Stimulated activated CD4-positive, alpha-beta T cell treated with anti-CD3 and anti-CD28 coated beads, Interleukin-15, amount 100 ng/mL, for 48 hours (primary cell): ENCODE results near the gene DYNC2I2.
"Not testable (repeated sequence)": the region's sequence is repeated elsewhere in the genome, so short reads cannot be mapped to it uniquely, and the experiment has no call there.

Experiments used
- DNase-seq, 2 donors: peaks; one replicate each; pipeline ENCODE4 v3.0.0-alpha.2; 2020; ENCODE audit warnings: low read depth in 2 of 2

DYNC2I2 gene

DNA sequence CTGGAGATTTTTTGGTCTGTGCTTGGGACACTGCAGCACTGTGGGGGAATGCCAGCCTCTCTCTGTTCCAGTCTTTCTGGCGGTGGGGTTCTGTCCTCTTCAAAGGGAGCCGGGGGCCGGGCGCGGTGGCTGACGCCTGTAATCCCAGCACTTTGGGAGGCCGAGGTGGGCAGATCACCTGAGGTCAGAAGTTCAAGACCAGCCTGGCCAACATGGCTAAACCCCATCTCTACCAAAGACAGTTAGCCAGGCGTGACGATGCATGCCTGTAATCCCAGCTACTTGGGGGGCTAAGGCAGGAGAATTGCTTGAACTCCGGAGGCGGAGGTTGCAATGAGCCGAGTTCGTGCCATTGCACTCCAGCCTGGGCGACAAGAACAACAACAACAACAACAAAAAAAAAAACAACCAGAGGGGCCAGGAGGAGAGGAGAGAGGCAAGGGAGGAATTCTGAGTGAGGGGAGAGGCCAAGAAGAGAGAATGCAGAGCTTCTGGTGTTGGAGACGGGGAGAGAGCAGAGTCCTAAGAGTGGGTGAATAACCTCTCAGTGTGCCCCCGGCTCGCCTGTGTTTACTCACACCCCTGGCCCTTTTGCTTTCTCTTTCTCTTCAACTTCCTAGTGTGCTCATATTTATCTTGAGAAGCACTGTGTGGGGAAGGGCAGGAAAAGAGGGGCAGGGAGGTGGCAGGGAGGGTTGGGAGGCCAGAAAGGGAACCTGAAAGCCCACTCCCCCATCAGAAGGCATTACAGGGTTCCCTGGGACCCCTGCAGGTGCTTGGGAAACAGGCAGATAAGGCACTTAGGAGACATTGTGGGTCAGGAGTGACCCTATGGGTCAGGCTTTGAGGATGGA, 29.2 kb upstream of the DYNC2I2 start:
- no peak for DNase-seq

DNA sequence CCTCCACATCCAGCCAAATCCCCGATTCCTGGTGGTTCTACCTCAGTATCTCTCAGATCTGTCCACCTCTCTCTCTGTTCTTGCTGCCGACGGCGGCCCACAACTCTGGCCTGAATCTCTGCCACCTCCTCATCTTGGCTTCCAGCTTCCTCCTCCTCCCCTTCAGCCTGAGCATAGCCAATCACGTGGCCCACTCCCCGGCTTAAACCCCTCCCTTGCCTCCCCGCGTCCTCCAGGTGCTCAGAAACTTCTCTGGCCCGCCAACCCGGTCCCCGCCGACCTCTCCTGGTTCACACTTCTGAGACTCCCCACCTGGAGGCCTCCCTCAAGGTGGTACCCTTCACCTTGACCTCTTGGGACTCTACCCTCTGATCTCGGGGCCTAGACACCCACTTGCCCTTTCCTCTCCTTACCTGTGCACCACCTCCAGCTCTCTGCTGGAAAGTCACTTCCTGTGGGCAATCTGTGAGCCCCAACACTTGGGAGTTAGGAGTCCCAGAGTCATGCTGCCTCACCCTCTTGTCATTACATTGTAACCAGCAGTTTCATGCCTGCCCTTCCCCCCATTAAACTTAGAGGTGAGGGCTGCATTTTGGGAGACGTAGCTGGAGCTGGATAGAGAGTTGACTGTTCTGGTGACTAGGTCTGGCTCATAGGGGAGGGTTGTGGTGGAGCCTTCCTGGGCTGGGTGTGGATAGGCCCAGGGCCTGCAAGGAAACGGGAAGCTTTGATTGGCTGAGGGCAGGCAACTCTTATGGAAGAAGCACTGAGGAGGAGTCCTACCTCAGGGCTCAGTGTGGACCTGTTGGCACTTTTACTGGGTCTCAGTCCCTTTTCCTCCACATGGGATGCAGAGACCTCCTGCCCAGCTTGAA, 27.9 kb upstream of the DYNC2I2 start:
- peak; percentile 70 to 78 for DNase-seq

- no peak for DNase-seq
Observed at GRCh38 chr9:128684065-128684324, 27.3 kb upstream of the DYNC2I2 start.

GRCh38 chr9:128683340-128684064, 26.9 kb upstream of the DYNC2I2 start:
- DNase-seq = no peak

GRCh38 chr9:128677794-128678193, 21.1 kb upstream of the DYNC2I2 start:
- no peak for DNase-seq

- no peak for DNase-seq
Observed at GRCh38 chr9:128675382-128675781, 18.7 kb upstream of the DYNC2I2 start.

DNA sequence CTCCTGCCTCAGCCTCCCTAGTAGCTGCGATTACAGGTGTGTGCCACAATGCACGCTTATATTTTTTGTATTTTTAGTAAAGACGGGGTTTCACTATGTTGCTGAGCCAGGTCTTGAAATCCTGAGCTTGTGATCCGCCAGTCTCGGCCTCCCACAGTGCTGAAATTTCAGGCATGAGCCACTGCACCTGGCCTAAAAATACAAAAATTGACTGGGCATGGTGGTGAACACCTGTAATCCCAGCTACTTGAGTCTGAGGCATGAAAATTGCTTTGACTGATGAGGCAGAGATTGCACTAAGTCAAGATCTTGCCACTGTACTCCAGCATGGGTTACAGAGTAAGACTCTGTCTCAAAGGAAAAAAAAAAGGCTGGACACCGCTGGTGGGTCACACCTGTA, 13.1 kb upstream of the DYNC2I2 start:
- DNase-seq = no peak

- DNase-seq = not testable (repeated sequence)
Observed at GRCh38 chr9:128666481-128666941, 9.9 kb upstream of the DYNC2I2 start.

GRCh38 chr9:128657796-128658195, 1.1 kb upstream of the DYNC2I2 start:
- no peak for DNase-seq

- no peak for DNase-seq
Observed at GRCh38 chr9:128657344-128657704, 677 bp upstream of the DYNC2I2 start.

DNA sequence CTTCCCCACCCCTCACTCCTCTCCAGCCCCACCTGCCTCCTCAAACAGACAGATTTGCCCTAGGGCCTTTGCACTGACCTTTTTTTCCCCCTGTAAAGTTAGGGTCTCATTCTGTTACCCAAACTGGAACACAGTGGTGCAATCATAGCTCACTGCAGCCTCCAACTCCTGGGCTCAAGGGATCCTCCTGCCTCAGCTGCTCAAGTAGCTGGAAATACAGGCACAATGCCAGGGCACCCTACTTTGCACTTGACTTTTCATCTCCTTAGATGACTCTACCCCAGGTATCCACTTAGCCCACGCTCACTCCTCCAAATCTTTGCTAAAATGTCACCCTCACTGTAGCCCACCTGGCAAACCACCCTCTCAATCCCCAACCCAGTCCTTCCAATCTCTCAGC, 2.2 kb downstream of the DYNC2I2 start:
- no peak for DNase-seq

- DNase-seq = no peak
Observed at GRCh38 chr9:128653908-128654307, 2.7 kb downstream of the DYNC2I2 start.

DNA sequence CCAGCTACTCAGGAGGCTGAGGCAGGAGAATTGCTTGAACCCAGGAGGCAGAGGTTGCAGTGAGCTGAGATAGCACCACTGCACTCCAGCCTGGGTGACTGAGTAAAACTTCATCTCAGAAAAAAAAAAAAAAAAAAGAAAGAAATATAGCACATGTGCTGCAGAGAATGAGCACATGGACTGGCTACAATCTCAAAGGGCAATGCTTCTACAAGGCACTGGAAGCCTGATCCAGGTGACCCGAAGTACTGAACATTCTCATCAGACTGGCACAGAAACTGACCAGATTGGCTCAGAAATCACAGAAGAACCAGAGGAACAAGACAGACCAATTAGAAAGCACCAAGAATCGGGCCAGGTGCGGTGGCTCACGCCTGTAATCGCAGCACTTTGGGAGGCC, 4.8 kb downstream of the DYNC2I2 start:
- no peak for DNase-seq

DNA sequence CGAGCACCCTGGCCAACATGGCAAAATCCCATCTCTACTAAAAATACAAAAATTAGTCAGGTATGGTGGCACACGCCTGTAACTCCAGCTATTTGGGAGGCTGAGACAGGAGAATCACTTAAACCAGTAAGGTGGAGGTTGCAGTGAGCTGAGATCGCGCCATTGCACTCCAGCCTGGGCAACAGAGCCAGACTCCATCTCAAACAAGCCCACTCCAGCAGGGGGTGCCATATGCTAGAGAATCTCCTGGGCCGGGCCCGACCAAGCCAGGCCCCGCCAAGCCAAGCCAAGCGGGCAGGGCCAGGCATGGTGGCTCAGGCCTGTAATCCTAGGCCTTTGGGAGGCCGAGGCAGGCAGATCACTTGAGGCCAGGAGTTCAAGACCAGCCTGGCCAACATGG, 8.4 kb downstream of the DYNC2I2 start:
- DNase-seq = peak; percentile 52 to 63

DNA sequence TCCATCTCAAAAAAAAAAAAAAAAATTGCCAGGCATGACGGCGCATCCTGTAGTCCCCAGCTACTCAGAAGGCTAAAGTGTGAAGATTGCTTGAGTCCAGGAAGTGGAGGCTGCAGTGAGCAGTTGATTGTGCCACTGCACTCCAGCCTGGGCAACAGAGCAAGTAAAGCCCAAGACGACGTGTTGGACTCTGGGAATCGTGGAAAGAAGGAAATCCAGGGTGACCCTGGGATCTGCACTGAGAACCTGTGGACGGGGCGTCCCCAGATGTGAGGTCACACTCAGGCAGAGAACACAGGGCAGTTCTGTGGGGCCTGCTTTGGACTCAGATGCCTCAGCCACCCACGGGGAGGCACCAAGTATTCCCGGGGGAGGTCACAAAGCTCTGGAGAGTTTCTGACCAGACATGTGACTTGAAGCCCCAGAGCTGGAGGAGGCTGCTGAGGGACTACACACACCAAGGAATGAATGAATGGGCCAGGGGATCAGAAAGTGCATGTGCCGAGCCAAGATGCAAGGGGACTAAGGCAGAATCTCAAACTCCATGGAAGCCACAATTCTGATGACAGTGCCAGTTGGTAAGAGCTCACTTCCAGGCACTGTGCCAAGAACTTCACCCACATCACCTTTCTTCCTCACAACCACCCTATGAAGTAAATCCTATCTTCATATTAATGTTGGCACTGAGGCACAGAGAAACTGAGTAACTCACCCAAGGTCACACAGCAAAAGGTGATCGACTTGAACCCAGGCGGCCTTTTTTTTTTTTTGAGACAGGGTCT, 12.9 kb downstream of the DYNC2I2 start:
- DNase-seq = no peak

- no peak for DNase-seq
Observed at GRCh38 chr9:128642675-128643245, 13.9 kb downstream of the DYNC2I2 start.

GRCh38 chr9:128640603-128641002, 16.0 kb downstream of the DYNC2I2 start:
- DNase-seq = no peak

DNA sequence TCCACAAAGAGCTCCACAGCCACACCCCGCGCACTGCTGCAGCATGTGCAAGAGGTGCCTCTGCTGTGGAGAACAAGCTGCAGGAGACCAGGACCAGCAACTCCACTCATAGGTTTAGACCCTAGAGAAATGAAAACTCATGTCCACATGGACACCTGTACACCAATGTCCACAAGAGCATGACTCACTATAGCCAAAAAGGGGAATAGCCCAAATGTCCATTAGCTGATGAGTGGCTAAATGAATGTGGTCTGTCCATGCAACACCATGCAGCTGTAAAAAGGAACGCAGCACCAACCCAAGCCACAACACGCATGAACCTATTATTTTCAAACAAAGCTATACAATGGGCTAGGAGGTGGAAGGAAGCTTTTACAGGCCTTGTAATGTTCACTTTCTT, 18.1 kb downstream of the DYNC2I2 start:
- no peak for DNase-seq

DNA sequence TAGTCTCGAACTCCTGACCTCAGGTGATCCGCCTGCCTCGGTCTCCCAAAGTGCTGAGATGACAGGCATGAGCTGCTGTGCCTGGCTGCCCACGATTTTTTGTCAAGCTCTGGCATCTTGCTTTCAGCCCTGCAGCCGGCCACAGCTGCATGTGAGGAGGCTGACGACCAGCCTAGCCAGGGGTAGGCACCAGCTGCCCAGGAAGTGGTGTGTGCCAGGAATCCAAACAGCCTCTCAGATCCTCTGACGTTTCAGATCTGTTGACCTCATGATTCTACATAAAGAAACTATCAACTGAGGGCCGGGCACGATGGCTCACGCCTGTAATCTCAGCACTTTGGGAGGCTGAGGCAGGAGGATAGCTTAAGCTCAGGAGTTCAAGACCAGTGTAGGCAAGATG, 19.0 kb downstream of the DYNC2I2 start:
- DNase-seq = no peak

DNA sequence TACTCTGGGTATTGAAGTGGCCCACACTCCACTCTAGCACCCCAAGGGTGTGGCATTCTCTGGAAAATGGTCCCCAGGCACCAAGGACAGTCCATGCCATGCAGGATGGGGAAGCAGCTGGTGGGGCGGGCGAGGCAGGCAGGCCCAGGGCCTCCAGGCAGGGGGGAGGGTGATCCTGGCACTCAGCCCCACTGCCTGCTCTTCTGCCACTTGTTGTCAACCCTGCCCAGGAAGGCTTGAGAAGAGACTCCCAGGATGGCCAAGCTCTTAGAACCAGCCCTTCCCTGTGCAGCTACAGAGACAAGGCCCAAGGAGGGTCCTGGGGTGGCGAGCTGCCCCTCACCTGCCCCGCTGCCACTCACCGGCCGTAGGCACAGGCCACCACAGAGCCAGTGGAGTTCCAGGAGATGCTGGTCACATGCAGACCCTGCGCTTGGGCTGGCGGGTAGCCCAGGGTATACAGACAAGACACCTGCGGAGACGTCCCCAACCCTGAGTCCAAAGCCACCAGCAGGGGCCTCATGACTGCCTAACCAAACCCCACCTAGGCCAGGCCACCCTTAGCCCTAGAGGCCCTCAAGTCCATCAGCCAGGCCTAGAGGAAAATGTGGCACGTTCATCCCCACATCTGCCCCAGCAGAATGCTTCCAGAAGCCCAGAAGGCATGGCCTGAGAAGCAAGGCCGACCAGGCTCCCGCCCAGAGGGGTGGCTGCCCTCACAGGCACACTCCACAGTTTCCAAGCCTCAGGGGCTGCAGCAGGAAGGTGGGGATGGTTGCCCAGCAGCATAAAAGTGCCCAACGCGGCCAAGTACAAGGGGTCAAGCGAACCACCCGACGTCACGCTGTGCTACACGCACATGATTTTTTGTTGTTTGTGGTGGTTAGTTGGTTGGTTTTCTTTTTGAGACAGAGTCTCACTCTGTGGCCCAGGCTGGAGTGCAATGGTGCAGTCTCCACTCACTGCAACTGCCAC, 19.8 kb downstream of the DYNC2I2 start:
- no peak for DNase-seq
